ENCODE measurements around the gene ERO1B. TPM values are rescaled to one million over a fixed set of nuclear protein-coding genes. Genes with fewer than 3 reads are reported as not detected.

ERO1B gene
- total RNA-seq, 1 experiment from 2014 or later: 3.2 TPM

DNA sequence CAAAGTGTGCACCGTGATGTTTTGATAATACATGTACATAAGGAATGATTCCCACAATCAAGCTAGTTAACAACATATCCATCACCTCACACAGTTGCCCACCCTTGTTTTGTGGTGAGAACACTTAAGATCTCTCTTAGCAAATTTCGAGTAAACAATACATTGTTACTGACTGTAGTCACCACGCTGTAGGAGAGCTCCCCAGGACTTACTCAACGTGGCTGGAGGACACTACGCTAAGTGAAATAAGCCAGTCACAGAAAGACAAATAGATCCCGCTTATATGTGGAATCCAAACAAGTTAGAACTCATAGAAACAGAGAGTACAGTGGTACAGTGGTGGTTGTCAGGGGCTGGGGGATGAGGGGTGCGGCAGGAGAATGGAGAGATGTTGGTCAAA, 114.6 kb downstream of the ERO1B start (continued):
- TF ChIP-seq ZBTB43 (CRISPR knock-in tag; IDR thresholded peaks at IDR 0.05): no peak
- no peak for TF ChIP-seq CBFB (CRISPR knock-in tag; IDR thresholded peaks at IDR 0.05; ENCODE audit: low read depth)
- TF ChIP-seq NR3C1 (CRISPR knock-in tag; conservative IDR thresholded peaks at IDR 0.05; ENCODE audit: low read depth): no peak
- no peak for TF ChIP-seq ZNF532 (CRISPR knock-in tag; IDR thresholded peaks at IDR 0.05; ENCODE audit: borderline replicate concordance)

DNA sequence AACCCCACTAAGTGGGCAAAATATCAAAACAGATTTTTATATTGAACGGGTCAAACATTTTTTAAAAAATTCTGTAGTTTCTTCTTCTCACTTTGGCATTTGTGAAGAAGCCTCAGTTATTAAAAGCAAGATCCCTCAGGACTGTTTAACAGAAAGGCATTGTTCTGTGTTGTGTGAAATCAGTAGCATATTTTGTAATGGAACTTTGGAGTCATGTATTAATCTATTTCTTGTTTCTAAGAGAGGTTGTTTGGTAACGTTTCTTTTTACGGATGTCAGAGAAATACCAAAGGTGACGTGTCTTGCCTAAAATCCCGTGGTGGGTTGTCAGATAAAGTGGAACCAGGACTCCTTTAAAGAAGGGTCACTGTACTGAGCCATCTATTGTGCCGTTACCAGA, 115.7 kb downstream of the ERO1B start:
- ChIA-PET POLR2A (no interaction called here), CTCF (no interaction called here)
- Mint-ChIP-seq H3K9me3 (peaks cover 26% of the 10 kb centered on the region), H3K27ac (no peak overlapping the region), H3K4me1 (peaks cover 3% of the 10 kb centered on the region), H3K36me3 (peaks cover 31% of the 10 kb centered on the region), H3K4me3 (no peak overlapping the region), H3K27me3 (ENCODE audit: low read depth) (peaks cover 7% of the 10 kb centered on the region)
- no peak for TF ChIP-seq FOXJ3 (CRISPR knock-in tag; IDR thresholded peaks at IDR 0.05; ENCODE audit: borderline replicate concordance)
- TF ChIP-seq, protein P1, sequence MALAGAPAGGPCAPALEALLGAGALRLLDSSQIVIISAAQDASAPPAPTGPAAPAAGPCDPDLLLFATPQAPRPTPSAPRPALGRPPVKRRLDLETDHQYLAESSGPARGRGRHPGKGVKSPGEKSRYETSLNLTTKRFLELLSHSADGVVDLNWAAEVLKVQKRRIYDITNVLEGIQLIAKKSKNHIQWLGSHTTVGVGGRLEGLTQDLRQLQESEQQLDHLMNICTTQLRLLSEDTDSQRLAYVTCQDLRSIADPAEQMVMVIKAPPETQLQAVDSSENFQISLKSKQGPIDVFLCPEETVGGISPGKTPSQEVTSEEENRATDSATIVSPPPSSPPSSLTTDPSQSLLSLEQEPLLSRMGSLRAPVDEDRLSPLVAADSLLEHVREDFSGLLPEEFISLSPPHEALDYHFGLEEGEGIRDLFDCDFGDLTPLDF (CRISPR knock-in tag; IDR thresholded peaks at IDR 0.05): no peak
- TF ChIP-seq, protein P2, sequence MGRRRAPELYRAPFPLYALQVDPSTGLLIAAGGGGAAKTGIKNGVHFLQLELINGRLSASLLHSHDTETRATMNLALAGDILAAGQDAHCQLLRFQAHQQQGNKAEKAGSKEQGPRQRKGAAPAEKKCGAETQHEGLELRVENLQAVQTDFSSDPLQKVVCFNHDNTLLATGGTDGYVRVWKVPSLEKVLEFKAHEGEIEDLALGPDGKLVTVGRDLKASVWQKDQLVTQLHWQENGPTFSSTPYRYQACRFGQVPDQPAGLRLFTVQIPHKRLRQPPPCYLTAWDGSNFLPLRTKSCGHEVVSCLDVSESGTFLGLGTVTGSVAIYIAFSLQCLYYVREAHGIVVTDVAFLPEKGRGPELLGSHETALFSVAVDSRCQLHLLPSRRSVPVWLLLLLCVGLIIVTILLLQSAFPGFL (CRISPR knock-in tag; IDR thresholded peaks at IDR 0.05; ENCODE audit: borderline replicate concordance): no peak
- DNase-seq (ENCODE audit: low spot score) (no peak), ATAC-seq (no peak)

Other genes starting within 250 kb of the ERO1B start
- 19.2 to 29.8 TPM (median 28.6 TPM) in 3 replicates for gene NID1, start 216.9 kb downstream of the ERO1B start, total RNA-seq (2021)
- gene GPR137B, start 139.4 kb downstream of the ERO1B start, total RNA-seq (2021): 6.3 to 8.8 TPM (median 7.1 TPM) in 3 replicates
- gene EDARADD, start 112.3 kb upstream of the ERO1B start, total RNA-seq (2021): 4.5 to 5.0 TPM (median 4.6 TPM) in 3 replicates
- gene LGALS8, start 242.0 kb upstream of the ERO1B start, total RNA-seq (2021): 8.6 to 10.3 TPM (median 10.1 TPM) in 3 replicates

All from WTC11 (cell line).